Bronchial epithelial cell (primary cell): ENCODE data around the gene ANKH. TPM values are rescaled to one million over a fixed set of nuclear protein-coding genes. Genes with fewer than 3 reads are reported as not detected.

ENCODE experiments used
- DNase-seq: peaks from one replicate; pipeline ENCODE4 v3.0.0-alpha.2; 2010; ENCODE audit warnings: low read depth
- FAIRE-seq: peaks from 2 replicates; lab custom pipeline; 2011; peaks lifted over from hg19 to GRCh38; lab: Jason Lieb, UNC
- H3K27me3 ChIP-seq: 2 replicates; pipeline ENCODE4 v1.5.1; 2011; ENCODE audit warnings: low read length; ENCODE audit not compliant: control insufficient read depth, insufficient read depth
- H3K36me3 ChIP-seq: 2 replicates; pipeline ENCODE4 v1.5.1; 2011; ENCODE audit warnings: low read length; ENCODE audit not compliant: control insufficient read depth, insufficient read depth
- H3K4me3 ChIP-seq: 2 replicates; pipeline ENCODE4 v1.5.1; 2011; ENCODE audit warnings: mild to moderate bottlenecking, low read depth, low read length, control low read depth
- CTCF ChIP-seq: IDR thresholded peaks from 2 replicates; pipeline ENCODE4 v1.5.1; 2011; ENCODE audit warnings: mild to moderate bottlenecking, moderate library complexity, low read length, control low read depth, inconsistent platforms; ENCODE audit not compliant: insufficient read depth, severe bottlenecking
- total RNA-seq: library from RNA; depleted of rRNA; stranded (reverse); fragments of >200 nt; gene quantifications from 2 replicates; pipeline ENCODE4 v1.2.1, GENCODE V29; 2014

Gene ANKH
- total RNA-seq, 1 donor from 2014 or later, result 12.9 TPM

- Histone ChIP-seq H3K27me3 (no peaks in the 10 kb centered on the region), H3K4me3 (no peak overlapping the region), H3K36me3 (peaks cover 4% of the 10 kb centered on the region)
- TF ChIP-seq CTCF, result no peak
- DNase-seq, result peak; percentile 41
- peak; percentile 66 for FAIRE-seq
Measured at GRCh38 chr5:14726066-14726838, 145.3 kb downstream of the ANKH start.

GRCh38 chr5:14724633-14725032, 146.9 kb downstream of the ANKH start:
- no peaks in the 10 kb centered on the region for H3K27me3 ChIP-seq
- TF ChIP-seq CTCF, result no peak
- DNase-seq (no peak), FAIRE-seq (no peak)
- peaks cover 4% of the 10 kb centered on the region for H3K36me3 ChIP-seq
- no peak overlapping the region for H3K4me3 ChIP-seq

GRCh38 chr5:14723701-14724132, 147.9 kb downstream of the ANKH start:
- Histone ChIP-seq H3K27me3 (no peaks in the 10 kb centered on the region), H3K4me3 (no peak overlapping the region), H3K36me3 (peaks cover 4% of the 10 kb centered on the region)
- FAIRE-seq, result no peak
- DNase-seq, result no peak
- TF ChIP-seq CTCF, result no peak

GRCh38 chr5:14722923-14723322, 148.7 kb downstream of the ANKH start:
- H3K27me3 ChIP-seq, result no peaks in the 10 kb centered on the region
- FAIRE-seq (no peak), DNase-seq (no peak)
- H3K4me3 ChIP-seq, result no peak overlapping the region
- peaks cover 4% of the 10 kb centered on the region for H3K36me3 ChIP-seq
- no peak for TF ChIP-seq CTCF

GRCh38 chr5:14721990-14722656, 149.5 kb downstream of the ANKH start:
- FAIRE-seq, result no peak
- no peak overlapping the region for H3K4me3 ChIP-seq
- TF ChIP-seq CTCF, result no peak
- H3K27me3 ChIP-seq, result no peaks in the 10 kb centered on the region
- H3K36me3 ChIP-seq, result peaks cover 4% of the 10 kb centered on the region
- DNase-seq, result no peak
